Colon (tissue), 2 donors: Measurements from ENCODE around the gene PPP2R2C.

ENCODE experiments used
- FAIRE-seq: peaks from 2 replicates; lab custom pipeline; 2012; peaks lifted over from hg19 to GRCh38; lab: Jason Lieb, UNC
- donor health status: control.
- donor health status: control.

Gene PPP2R2C

DNA sequence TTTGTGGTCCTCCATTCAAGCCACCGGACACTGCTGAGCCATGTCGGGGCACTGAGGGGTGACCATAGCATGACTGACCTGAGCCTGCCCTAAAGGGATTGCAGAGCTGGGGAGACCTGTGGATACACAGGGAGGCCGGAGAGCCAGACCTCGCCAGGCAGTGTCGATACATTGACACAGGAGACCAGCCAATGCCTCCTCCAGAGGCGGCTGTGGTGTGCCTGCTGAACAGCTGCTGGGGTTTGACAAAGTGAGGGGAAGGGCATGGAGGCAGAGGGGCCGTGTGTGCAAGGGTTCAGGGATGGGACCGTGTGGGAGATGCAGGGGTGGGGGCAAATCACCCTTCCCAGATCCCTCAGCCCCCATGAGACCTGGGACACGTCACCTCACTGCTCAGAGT, 48.0 kb downstream of the PPP2R2C start:
- no peak for FAIRE-seq

DNA sequence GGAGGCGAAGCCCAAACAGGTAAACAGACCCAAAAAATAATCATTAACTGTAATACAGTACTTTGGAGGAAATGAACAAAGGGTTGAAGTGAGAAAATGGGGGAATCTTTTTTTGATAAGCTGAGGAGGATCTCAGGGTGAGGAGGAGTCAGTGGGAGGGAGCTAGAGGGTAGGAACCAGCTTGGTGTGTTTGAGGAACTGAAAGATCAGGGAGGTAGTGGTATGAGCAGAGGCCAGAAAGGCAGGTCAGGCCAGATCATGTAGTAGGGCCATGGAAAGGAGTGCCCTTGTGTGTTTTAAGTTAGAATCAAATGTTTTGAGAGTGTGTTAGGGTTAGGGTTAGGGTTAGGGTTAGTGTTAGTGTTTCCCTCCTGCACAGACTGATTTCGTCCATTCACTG, 48.8 kb downstream of the PPP2R2C start:
- FAIRE-seq, result no peak

DNA sequence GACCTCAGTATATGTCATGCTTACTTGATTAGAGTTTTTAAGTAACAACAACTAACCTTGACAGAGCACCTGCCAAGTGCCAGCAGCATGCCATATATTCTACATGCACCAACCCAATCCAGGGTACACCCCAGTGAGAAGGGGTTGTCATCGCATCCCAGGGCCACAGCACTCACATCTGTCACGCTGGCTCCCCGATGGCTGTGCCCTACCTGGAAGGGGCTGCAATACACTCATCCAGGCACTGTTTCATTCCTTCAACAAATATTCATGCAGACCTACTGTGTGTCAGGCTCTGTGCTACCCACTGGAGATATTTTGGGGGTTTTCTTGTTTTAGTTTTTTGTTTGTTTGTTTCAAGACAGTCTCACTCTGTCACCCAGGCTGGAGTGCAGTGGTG, 49.5 kb downstream of the PPP2R2C start:
- FAIRE-seq, result no peak

DNA sequence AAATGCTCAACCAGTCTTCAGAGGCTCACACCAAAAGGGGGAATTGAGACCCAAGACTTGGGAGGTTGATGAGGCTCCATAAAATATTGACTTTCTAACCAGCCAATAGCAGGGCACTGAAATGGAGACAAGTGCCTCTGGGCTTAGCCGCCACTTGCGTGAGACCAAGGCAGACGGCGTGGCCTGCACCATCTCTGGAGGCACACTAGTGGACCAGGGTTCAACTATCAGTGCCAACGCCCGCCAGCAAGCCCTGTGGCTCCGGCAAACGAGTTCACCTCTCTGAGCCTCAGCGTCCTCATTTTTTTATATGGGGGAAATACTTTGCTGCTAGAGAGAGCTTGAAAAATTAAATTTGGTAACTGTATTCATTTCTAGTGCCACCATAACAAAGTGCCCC, 50.3 kb downstream of the PPP2R2C start:
- FAIRE-seq, result no peak

DNA sequence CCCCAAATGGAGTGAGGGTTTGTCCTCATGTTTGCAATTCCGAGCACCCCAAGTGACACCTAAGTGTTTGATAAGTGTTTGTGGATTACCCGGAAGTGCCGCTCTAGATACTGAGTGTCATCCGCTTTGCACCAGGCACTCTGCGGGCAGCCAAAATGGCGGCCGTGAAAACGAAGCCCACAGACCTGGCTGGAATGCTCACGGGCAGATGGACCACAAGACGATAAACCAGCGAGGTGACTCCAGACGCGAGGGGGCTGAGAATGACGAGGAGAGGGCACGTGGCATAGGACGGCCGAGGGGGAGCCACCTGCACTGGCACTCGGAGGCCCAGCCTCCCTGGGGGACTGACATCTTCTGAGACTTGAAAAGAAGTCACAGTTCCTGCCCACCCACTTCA, 51.0 kb downstream of the PPP2R2C start:
- FAIRE-seq, result no peak

DNA sequence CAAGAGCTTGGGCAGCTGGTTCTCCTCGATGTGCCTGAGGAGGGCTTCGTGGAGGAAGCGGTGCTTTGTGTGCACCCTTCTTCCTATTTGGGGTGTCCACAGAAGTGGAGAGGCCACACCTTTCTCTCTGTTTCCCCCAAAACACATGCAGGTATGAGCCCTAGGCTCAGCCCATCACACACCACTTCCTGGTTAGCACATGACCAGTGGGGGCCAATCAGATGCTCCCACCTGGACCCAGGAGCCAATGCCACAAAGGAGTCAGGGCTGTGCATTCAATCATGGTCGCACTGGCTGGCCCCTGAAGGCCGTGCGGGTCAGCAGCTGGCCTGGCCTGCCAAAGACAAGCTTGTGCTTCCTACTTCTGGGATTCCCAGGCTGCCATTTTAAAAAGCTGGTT, 51.4 kb downstream of the PPP2R2C start:
- no peak for FAIRE-seq

DNA sequence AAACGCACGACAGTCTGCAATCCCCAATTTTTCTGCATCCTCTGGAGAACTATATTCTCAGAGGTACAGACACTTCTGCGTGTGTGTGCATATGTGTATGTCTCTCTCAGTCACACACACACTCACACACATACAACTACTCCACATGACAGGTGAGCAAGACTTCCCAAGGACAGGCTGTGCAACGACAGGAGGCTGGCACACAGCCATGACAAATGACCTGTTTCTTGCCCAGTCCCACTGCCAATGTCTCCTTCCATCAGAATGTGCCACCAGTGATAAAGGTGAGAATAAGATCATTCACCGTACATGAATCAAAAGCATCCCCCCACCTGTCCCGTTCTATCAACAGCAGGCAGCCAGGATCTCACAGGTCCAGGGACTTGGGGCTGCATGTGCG, 52.4 kb downstream of the PPP2R2C start:
- FAIRE-seq, result no peak

DNA sequence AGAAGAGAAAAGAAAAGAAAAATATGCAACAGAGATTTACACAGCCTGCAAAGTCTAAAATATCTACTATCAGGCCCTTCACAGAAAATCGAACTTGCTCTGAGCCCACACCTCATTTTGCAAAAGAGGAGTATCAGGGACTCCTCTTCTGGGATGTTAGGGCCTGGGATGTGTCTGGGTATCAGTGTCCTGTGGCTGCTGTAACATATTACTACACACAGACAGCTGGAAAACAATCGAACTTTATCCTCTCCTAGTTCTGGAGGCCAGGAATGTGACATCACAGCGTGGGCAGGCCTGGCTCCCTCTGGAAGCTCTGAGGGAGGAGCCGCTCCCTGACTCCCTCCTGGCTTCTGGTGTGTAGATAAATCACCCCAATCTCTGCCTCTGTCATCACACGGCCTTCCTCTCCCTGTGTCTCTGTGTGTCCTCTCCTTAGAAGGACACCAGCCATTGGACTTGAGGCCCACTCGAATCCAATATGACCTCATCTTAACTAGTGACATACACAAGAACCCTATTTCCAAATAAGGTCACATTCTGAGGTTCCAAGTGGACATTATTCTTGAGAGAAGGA, 52.9 kb downstream of the PPP2R2C start:
- FAIRE-seq, result no peak

DNA sequence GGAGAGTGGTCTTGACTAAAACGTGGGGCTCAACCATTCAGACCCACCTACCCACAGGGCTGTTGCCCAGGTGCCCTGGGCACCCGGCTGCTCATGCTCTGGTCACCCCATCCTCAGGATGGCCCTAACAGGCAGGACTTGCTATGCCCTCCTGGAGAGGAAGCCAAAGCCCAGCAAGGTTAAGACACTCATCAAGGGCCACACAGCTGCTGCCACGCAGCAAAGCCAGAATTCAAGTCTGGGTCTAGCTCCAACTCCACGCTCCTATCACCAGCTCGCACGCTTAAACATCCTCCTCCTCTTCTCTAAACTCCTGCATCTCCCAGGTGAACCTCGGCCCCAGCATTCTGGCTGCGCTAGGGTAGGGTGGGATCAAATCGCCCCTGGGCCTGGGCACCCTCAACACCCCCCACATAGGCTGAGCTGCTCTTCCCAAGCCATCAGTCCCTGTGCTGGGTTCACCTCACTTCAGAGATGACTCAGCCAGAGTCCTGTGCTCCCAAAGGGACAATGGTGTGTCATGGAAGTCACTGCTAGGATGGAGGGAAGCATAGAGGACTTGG, 54.1 kb downstream of the PPP2R2C start:
- no peak for FAIRE-seq

DNA sequence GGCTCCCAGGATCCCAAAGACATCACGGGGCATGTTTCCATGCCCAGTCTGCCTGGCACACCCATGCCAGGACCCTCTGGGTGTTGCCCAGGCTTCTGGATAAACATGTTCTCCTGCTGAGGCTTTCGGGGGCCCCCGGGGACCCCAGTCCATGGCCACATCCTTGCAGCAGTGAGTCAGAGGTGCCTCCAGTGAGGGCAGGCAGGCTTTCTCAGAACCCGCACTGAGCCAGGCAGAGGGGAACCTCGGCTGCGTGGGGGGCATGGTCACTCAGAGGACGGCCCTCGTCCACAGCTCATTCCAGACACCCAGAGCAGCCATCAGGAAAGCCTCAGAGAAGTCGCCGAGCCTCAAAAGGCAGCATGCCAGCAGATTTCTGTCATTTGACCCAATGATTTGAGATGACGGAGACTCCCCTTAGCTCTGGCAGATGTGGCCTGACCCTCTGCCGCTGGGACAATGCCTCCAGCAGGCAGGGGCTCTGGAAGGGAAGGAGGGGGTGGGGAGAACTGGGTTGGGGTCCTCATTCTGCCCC, 54.8 kb downstream of the PPP2R2C start:
- FAIRE-seq, result no peak

DNA sequence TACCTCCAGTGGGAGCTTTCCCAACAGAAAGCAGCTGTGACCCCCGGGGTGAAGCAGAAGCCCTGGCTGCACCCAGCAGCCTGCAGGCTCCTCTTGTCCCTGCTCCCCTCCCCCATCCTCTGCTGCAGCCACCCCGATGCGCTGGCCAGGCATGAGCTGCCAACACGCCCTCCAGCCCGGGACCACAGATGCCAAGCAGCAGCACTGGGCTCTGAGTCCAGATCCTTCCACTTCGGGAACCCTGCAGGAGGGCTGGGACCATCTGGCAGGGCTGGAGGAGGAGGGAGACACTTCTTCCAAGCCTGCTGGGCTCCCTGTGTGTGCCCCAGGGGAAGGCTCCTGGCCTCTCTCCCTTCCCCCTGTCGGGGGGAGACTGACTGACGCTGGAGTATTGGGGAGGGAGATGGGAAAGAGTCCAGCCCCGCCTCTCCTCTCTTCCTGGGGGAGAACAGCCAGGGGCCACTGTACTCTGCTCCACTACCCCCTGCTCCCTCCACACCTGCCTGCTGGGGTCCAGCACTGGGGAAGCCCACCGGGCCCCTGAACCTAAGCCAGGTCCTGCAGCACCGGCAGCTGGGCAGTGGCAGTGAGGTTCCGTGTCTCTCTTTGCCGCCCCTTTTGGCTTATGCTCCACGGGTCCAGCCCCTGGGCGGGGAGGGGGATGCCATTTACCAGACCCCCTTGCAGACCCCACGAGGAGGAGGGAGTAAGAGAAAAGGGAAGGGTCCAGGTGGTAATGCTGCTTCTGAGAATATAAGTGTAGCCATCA, 55.7 kb downstream of the PPP2R2C start:
- no peak for FAIRE-seq

DNA sequence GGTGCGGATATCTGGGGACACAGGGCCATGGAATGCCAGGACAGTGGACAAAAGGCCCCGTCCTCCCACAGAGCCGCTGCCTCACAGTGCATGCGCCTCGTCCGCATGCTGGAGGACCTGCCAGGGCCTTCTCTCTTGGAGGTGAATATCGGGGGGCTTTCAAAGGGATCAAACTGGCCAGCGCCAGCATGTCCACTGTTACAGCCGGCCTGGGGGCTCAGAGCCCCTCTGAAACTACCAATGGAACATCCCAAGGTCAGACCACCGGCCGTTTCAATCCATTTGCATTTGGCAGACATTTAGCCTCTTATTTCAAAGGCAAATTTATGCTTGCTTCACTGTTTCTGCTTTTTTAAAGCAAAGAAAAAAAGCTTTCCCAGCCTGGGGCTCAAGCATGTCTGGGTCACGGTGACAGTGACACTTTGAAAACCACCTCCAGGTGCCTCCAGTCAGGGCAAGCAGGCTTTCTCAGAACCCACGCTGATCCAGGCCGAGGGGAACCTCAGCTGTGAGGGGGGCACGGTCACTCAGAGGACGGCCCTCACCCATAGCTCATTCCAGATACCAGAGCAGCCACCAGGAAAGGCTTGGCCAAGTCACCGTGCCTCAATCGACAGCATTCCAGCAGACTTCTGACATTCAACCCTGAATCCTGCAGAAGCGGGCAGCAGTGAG, 57.2 kb downstream of the PPP2R2C start:
- no peak for FAIRE-seq

DNA sequence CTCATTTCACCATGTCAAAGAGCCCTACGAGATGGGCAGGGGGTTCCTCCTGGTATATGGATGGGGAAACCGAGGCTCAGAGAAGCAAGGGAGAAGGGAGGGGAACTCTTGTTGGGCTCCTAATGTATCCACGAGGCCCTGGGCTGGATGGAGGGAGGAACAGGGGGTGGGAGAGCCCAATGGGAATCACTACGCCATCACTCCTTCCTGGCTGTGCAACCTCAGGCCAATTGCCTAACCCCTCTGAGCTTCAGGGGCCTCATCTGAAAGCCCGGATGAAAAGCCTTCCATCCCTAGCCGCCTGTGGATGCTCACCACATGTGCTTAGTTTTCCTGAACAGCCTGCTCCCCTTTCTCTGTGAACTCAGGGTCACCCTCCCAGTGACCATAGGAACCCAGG, 57.8 kb downstream of the PPP2R2C start:
- FAIRE-seq, result no peak

DNA sequence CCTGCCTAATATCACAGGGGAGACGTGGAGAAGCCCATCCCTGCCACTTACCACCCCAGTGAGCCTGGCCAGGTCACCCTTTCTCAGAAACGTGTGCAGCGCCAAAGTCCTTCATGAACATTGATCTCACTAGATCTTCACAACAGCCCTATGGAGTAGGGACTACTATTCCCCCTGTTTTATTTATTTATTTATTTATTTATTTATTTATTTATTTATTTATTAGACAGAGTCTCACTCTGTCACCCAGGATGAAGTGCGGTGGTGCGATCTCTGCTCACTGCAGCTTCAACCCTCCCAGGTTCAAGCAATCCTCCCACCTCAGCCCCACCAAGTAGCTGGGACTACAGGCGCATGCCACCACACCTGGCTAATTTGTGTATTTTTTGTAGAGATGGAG, 61.8 kb downstream of the PPP2R2C start:
- FAIRE-seq, result no peak

DNA sequence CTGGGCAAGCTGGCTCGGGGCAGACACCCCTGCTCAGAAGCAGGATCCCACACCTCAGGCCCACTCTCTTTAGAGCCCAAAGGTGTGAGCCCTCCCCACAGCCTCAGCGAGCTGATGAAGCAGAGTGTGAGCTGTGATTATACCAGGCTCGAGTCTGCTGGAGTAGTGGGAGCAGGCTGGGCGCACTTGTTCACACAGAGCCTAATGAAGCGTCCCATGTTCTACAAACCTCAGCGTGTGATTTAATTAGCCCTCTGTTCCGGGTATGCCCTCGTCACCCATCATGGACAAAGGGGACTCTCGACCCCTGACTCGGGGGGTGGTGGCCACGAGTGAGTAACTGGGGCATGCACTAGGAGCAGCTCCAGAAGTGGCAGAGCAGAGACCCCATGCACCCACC, 62.3 kb downstream of the PPP2R2C start:
- FAIRE-seq, result no peak

DNA sequence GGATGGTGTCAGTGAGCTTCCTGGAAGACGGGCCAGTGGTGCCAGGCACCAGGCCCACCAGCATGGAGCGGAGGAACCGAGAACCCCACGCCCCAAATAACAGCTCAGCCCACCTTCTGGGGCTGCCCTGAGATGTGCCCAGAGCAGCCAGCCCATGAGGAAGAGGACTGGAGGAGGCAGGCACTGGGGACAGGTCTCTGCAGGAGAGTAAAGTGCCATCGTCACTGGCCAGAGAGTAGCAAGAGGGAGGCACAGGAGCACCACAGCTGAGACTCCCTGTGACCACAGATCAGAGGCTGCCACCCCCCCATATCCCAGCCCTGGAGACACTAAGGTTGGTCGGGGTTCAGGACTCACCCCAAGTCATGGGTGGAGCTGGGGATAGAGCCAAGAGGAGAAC, 63.0 kb downstream of the PPP2R2C start:
- FAIRE-seq, result no peak

DNA sequence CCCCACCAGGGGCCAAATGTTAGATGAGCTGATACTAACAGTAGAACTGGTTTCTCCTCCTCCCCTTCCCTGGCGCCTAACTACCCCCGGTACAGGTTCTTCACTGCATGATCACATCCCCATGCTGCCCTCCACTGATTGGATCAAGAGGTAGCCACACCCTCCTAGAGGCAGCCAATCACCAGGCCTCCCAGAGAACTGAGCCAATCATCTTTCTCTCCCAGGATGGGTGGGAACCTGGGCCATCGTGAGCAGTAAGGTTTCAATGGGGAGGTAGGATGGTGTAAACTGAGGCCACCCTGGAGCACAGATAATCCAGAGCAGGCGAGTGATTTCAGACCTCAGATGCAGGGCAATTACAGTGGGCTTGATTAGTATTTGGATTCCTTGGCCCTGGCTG, 64.2 kb downstream of the PPP2R2C start:
- no peak for FAIRE-seq

DNA sequence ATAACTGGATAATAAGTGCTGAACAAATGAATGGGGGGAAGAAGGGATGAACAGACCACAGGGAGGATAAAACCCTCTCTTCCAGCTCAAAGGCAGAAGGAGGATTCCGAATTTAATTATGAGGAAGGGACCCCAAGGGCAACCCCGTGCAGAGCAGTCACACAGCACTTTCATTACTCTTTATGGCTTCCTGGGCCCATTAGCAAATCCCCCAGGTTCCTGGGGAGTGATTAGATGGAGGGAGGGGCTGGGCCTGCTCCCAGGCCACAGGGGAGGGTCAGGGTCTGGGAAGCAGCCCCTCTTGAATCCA, 67.1 kb downstream of the PPP2R2C start:
- no peak for FAIRE-seq

DNA sequence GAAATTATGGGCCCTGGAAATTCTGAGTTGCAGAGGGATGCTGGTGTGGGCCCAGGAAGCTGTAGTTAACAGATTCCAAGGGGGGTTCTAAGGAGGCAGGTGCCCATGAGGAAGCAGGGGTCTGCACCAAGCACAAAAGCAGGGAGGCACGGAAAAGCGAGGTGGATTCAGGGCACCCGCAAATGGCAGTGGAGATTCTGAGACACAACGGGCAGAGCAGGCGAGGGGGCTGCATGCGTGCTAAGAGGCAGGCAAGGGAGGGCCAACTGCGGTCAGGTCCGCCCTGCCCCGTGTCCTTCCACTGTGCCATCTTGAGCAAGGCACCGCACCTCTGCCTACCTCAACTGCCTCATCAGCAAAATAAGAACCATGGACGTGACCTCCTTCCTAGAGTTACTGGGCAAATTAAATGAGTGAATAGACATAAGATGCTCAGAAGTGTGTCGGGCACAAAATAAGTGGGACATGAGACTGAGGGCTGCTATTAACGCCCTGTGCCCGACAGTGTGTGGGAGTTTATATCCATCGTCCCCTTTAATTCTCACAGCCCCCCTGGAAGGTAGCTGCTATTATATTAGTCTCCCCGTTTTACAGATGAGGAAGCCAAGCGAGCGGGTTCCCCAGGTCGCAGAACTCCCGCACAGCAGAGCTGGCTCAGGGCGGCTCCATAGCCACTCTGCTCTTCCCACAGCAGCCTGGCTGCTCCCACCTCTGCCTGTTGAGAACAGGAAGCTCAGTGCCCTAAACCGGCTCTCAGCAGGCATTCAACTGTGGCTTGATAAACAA, 67.6 kb downstream of the PPP2R2C start:
- no peak for FAIRE-seq

DNA sequence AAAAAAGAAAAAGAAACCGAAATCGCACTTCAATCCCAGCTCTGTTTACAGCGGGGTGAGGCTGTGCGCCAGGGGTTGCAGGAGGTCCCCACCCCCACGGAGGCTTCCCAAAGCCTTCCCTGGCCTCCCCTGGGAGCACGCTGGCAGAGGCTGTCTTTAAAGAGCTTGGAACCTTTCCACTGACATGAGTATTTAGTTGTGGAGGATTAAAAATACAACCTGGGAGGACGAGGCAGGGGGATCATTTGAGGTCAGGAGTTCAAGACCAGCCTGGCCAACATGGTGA, 69.1 kb downstream of the PPP2R2C start:
- FAIRE-seq, result no peak

DNA sequence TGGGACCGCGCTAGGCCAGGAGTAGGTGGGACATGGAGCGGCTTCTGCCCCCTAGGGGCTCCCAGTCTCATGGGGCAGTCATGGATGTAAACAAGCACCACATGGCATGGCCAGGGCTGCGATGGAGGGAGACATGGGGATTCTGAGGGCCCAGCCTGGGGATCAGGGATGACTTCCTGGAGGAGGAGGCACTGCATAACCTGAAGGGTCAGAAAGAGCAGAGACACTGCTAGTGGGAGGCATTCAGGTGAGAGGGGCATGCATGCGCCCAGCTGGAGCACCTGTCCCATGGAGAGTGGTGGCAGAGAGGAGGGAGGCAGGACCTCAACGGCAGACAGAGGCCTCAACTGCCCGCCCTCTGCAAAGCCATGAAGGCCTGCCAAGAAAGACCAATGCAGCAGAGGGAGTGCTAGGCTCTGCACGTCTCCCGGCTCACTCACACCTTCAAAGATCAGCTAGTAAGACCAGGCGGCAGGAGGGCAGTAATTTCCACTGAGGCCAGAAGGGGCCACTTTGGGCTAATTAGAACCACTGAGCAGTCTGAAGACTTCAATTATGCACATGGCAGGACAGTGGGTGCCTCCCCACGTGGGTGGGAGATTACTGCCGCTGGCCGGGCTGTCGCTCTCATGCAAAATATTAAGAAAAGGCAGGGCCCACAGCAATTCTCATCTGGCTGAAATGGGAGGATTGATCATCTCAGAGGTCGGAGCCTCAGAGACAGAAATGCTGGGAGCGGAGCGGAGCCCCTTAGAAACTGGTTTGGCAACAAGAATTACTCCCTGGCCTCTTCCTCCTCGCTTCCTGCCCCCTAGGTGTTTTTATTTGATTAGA, 69.6 kb downstream of the PPP2R2C start:
- no peak for FAIRE-seq

DNA sequence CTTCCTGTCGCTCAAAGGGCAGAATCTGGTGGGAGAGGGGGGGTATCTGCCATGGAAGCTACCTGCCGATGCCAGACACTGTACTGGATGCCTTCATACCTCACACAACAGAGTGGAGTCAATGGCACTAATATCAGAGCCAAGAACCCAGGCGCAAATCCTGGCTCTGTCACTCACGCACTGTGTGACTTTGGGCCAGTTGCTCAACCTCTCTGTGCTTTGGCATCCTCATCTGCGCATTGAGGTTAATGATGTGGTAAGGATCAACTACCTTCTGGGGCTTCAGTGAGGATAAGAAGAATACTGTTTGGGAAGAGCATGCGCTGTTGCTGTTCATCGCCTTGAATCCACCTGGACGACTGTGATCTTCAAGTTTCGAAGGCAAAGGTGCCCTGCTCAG, 70.6 kb downstream of the PPP2R2C start:
- no peak for FAIRE-seq
